Measurements from ENCODE around the gene LIMCH1. TPM values are rescaled to one million over a fixed set of nuclear protein-coding genes. Genes with fewer than 3 reads are reported as not detected.

Gene LIMCH1
- total RNA-seq, 1 experiment from 2014 or later, result 3.3 TPM

- H3K27me3 Mint-ChIP-seq (ENCODE audit: low read depth), result peaks cover 2% of the 10 kb centered on the region
- H2AFZ ChIP-seq (ENCODE audit: low read length), result no peak overlapping the region
- H3K9ac ChIP-seq (ENCODE audit: extremely low read depth, insufficient read length, low read length), result no peak overlapping the region
- no peak overlapping the region for H2BK20ac ChIP-seq (ENCODE audit: low read depth, low read length, poor library complexity, severe bottlenecking)
- H3K56ac ChIP-seq (ENCODE audit: insufficient read length, low read depth, low read length), result no peak overlapping the region
- no peaks in the 10 kb centered on the region for H3K9me3 ChIP-seq (ENCODE audit: control insufficient read depth, low read depth, low read length)
- no peaks in the 10 kb centered on the region for H4K20me1 ChIP-seq (ENCODE audit: control insufficient read depth, insufficient read depth, insufficient read length)
- H3K36me3 Mint-ChIP-seq (ENCODE audit: insufficient read depth in 1 of 3, low read depth in 3 of 3), result no peaks in the 10 kb centered on the region
- no peak overlapping the region for H2BK15ac ChIP-seq (ENCODE audit: low read depth, low read length)
- H3K23ac ChIP-seq (ENCODE audit: insufficient read length, low read depth, low read length), result no peak overlapping the region
- no peak overlapping the region for H3K27ac Mint-ChIP-seq
- no peak overlapping the region for H2BK12ac ChIP-seq (ENCODE audit: insufficient read length, low read depth, low read length)
- no peak overlapping the region for H2AK5ac ChIP-seq (ENCODE audit: insufficient read length, low read length)
- H3K4ac ChIP-seq (ENCODE audit: low read depth, low read length), result no peak overlapping the region
- no peak overlapping the region for H4K91ac ChIP-seq (ENCODE audit: insufficient read length, low read depth, low read length)
- H3K18ac ChIP-seq (ENCODE audit: insufficient read length, low read depth, low read length), result no peak overlapping the region
- H3T11ph ChIP-seq (ENCODE audit: low read length), result no peak overlapping the region
- no peak for TF ChIP-seq CTCF (conservative IDR thresholded peaks at IDR 0.05)
- no peaks in the 10 kb centered on the region for H3K79me1 ChIP-seq (ENCODE audit: insufficient read depth, low read depth, low read length, poor library complexity, severe bottlenecking)
- no peaks in the 10 kb centered on the region for H3K79me2 ChIP-seq (ENCODE audit: insufficient read depth, low read length)
- no peak overlapping the region for H4K8ac ChIP-seq (replicated peaks; ENCODE audit: insufficient read length, low read depth, low read length)
- no peak overlapping the region for H4K5ac ChIP-seq (ENCODE audit: insufficient read length, low read depth, low read length)
- WGBS (ENCODE audit: extremely low coverage, insufficient read length, low lambda C conversion rate), result no CpG with 5 or more reads among the region's 1 CpG
- no peak overlapping the region for H2BK5ac ChIP-seq (ENCODE audit: insufficient read length, low read length)
- H3K4me2 ChIP-seq (ENCODE audit: insufficient read depth, insufficient read length, low read length), result no peak overlapping the region
- H3K27me3 ChIP-seq (ENCODE audit: insufficient read depth, low read length), result no peaks in the 10 kb centered on the region
- peaks cover 6 to 7% of the 10 kb centered on the region in 2 experiments for H3K4me1 Mint-ChIP-seq
- no peak overlapping the region for H2BK120ac ChIP-seq (ENCODE audit: low read depth, low read length, poor library complexity, severe bottlenecking)
- no peak overlapping the region for H3K4me3 Mint-ChIP-seq
- H3K14ac ChIP-seq (ENCODE audit: insufficient read depth, low read length), result no peak overlapping the region
- H3K27ac ChIP-seq (ENCODE audit: insufficient read length, low read depth, low read length), result no peak overlapping the region
- H3K23me2 ChIP-seq (ENCODE audit: insufficient read length, low read depth, low read length, poor library complexity, severe bottlenecking), result no peaks in the 10 kb centered on the region
- DNase-seq, result no peak
- H3K9me3 Mint-ChIP-seq, result no peaks in the 10 kb centered on the region
- H3K4me1 ChIP-seq (ENCODE audit: insufficient read depth, low read length), result no peaks in the 10 kb centered on the region
These were observed 63.1 kb downstream of the LIMCH1 start for GRCh38 chr4:41601025-41601424.
